H7 (cell line): ENCODE measurements around the gene DIP2C. TPM values are rescaled to one million over a fixed set of nuclear protein-coding genes. Genes with fewer than 3 reads are reported as not detected.
"Not testable (repeated sequence)": the region's sequence is repeated elsewhere in the genome, so short reads cannot be mapped to it uniquely, and the experiment has no call there.

Experiments
- DNase-seq: peaks from one replicate; pipeline ENCODE4 v3.0.0; 2012
- H3K27me3 ChIP-seq: 2 replicates; pipeline ENCODE4 v1.6.0; 2011; ENCODE audit warnings: mild to moderate bottlenecking, low read length; ENCODE audit not compliant: control insufficient read depth, insufficient read depth
- H3K36me3 ChIP-seq: replicated peaks from 2 replicates; pipeline ENCODE4 v1.5.1; 2011; ENCODE audit warnings: low read length; ENCODE audit not compliant: control insufficient read depth, insufficient read depth
- H3K4me3 ChIP-seq: 2 replicates; pipeline ENCODE4 v1.5.1; 2011; ENCODE audit warnings: low read depth, mild to moderate bottlenecking, control low read depth, low read length, moderate library complexity; ENCODE audit not compliant: insufficient read depth
- total RNA-seq: library from RNA; depleted of rRNA; stranded (reverse); fragments of >200 nt; shearing (Covaris generic); gene quantifications from 2 replicates; pipeline ENCODE4 v1.2.3, GENCODE V29; 2014

DIP2C gene
- total RNA-seq, 1 experiment from 2014 or later = 4.8 TPM

GRCh38 chr10:514137-514671 lies 175.3 kb downstream of the DIP2C start:
- H3K36me3 ChIP-seq = no peaks in the 10 kb centered on the region
- peaks cover 12% of the 10 kb centered on the region for H3K27me3 ChIP-seq
- peak; percentile 43 for DNase-seq
- no peak overlapping the region for H3K4me3 ChIP-seq

DNA sequence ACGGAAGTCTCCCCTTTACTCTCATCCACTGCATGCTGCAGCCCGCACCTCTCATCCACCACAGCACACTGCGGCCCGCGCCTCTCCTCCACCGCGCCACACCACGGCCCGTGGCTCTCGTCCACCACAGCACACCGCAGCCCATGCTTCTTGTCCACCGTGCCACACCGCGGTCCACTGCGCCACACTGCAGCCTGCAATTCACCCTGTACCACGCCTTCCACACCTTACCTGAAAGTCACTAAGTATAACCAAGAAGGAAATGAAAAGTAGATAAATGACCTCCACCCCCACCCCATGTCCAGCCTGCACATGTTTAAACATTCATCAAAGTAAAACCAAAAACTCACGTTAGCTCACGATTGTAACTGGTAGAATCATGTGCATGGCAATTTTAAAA lies 176.1 kb downstream of the DIP2C start:
- no peak overlapping the region for H3K4me3 ChIP-seq
- H3K36me3 ChIP-seq = no peaks in the 10 kb centered on the region
- peaks cover 19% of the 10 kb centered on the region for H3K27me3 ChIP-seq
- DNase-seq = no peak

GRCh38 chr10:512661-513060 lies 176.8 kb downstream of the DIP2C start:
- DNase-seq, H3K4me3 ChIP-seq, H3K36me3 ChIP-seq: not testable (repeated sequence)
- H3K27me3 ChIP-seq = peaks cover 25% of the 10 kb centered on the region

DNA sequence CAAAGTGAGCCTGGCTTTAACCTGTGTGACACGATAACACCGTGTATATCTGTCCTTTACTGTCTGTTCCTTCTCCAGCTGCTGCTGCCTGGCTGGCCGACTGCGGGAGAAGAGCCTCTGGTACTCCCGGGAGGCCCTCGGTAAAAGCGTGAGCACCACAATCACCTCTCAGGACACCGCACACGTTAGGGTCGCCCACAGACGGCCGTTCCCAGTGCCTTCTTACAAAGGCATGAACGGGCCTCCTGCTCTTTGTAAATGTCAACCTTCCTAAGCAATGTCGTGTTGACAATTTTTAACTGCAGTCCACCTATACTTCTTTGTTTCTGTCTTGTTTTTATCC lies 177.6 kb downstream of the DIP2C start:
- Histone ChIP-seq H3K4me3 (no peak overlapping the region), H3K27me3 (peaks cover 28% of the 10 kb centered on the region), H3K36me3 (no peaks in the 10 kb centered on the region)
- DNase-seq = no peak

- no peaks in the 10 kb centered on the region for H3K36me3 ChIP-seq
- peaks cover 34% of the 10 kb centered on the region for H3K27me3 ChIP-seq
- no peak overlapping the region for H3K4me3 ChIP-seq
- DNase-seq = peak; percentile 95
These were observed 178.2 kb downstream of the DIP2C start for GRCh38 chr10:511101-511848.

GRCh38 chr10:510415-510881 lies 179.0 kb downstream of the DIP2C start:
- no peaks in the 10 kb centered on the region for H3K36me3 ChIP-seq
- peaks cover 42% of the 10 kb centered on the region for H3K27me3 ChIP-seq
- peak; percentile 30 for DNase-seq
- H3K4me3 ChIP-seq = no peak overlapping the region

GRCh38 chr10:509361-510102 lies 179.9 kb downstream of the DIP2C start:
- H3K36me3 ChIP-seq = no peaks in the 10 kb centered on the region
- no peak for DNase-seq
- H3K4me3 ChIP-seq = no peak overlapping the region
- peaks cover 48% of the 10 kb centered on the region for H3K27me3 ChIP-seq

DNA sequence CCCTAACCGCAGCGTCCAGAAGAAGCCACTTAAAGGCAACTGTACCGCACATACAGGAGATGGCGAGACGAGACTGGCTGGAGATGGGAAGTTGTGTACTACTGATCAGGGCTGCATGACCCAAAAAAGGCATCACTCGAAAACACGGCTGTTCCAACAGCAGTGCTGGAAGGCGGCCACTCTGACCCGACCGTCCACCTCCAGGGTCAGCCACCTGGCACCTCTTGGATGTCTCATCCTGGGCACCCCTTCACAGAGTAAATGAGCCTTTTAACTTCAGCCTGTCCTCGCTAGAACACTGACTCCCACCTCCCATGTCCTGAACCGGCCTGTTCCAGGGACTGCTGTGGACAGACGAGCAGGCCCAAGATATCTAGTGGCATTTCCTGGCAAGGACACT lies 180.7 kb downstream of the DIP2C start:
- Histone ChIP-seq H3K4me3 (no peak overlapping the region), H3K36me3 (no peaks in the 10 kb centered on the region), H3K27me3 (peaks cover 50% of the 10 kb centered on the region)
- DNase-seq = no peak

DNA sequence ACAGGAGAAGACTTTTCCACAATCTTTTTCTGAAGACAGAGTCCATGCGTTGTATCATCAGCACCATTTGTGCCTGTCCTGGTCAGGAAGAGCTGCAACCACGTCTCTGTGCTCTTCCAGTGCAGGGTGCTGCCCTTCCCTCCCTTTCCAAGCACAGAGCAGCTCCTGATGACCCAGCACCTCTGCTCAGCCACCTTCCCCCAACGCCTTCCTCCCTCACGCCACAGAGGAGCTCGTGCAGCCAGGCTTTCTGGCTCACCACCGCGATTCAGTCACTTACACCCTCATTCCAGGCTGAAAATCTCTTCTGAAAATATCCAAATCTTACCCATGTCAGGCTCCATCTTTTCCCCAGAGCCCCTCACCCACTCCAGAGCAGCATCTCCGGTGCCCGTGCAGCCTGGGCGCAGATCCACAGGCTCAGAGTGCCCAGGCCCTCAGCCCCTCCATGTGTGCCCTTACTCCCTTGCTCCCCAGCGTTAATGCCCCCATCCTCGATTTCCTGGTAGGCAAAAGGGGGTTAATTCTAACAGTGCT lies 181.5 kb downstream of the DIP2C start:
- no peaks in the 10 kb centered on the region for H3K36me3 ChIP-seq
- no peak for DNase-seq
- H3K4me3 ChIP-seq = no peak overlapping the region
- peaks cover 50% of the 10 kb centered on the region for H3K27me3 ChIP-seq

GRCh38 chr10:507355-507699 lies 182.1 kb downstream of the DIP2C start:
- H3K36me3 ChIP-seq = no peaks in the 10 kb centered on the region
- DNase-seq = no peak
- H3K27me3 ChIP-seq = peaks cover 50% of the 10 kb centered on the region

GRCh38 chr10:506451-507354 lies 182.8 kb downstream of the DIP2C start:
- DNase-seq = peak; percentile 58
- no peaks in the 10 kb centered on the region for H3K36me3 ChIP-seq
- H3K4me3 ChIP-seq = no peak overlapping the region
- peaks cover 50% of the 10 kb centered on the region for H3K27me3 ChIP-seq

More at GRCh38 chr10:507355-507699, 182.1 kb downstream of the DIP2C start:
- no peak overlapping the region for H3K4me3 ChIP-seq

GRCh38 chr10:505419-505818 lies 184.0 kb downstream of the DIP2C start:
- no peak for DNase-seq
- Histone ChIP-seq H3K36me3 (no peaks in the 10 kb centered on the region), H3K4me3 (no peak overlapping the region), H3K27me3 (peaks cover 48% of the 10 kb centered on the region)

DNA sequence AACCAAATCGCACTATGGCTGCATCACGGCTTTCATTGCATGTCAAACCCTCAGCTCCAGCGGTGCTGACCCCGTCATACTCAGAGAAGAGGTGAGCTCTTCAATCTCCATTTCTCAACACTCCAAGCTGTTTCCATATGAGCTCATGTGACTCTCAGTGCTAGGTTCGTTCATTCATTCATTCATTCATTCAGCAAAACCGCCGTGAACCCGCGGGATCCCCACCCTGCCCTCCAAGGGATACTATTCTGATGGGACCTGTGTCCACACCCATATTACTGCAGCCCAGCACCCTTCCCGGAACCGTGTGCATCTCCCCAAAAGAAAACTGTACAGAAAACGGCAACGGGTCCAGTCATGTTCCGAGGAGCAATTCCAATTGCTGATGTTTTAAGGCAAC lies 184.7 kb downstream of the DIP2C start:
- DNase-seq = no peak
- H3K36me3 ChIP-seq = no peaks in the 10 kb centered on the region
- H3K27me3 ChIP-seq = peaks cover 43% of the 10 kb centered on the region
- no peak overlapping the region for H3K4me3 ChIP-seq

GRCh38 chr10:504121-504611 lies 185.3 kb downstream of the DIP2C start:
- no peak for DNase-seq
- no peak overlapping the region for H3K4me3 ChIP-seq
- H3K36me3 ChIP-seq = no peaks in the 10 kb centered on the region
- H3K27me3 ChIP-seq = peaks cover 37% of the 10 kb centered on the region
